Measurements from ENCODE around the gene ATP5ME. TPM values are rescaled to one million over a fixed set of nuclear protein-coding genes. Genes with fewer than 3 reads are reported as not detected.

ATP5ME gene, protein sequence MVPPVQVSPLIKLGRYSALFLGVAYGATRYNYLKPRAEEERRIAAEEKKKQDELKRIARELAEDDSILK
- polyA plus RNA-seq, result 430 TPM

DNA sequence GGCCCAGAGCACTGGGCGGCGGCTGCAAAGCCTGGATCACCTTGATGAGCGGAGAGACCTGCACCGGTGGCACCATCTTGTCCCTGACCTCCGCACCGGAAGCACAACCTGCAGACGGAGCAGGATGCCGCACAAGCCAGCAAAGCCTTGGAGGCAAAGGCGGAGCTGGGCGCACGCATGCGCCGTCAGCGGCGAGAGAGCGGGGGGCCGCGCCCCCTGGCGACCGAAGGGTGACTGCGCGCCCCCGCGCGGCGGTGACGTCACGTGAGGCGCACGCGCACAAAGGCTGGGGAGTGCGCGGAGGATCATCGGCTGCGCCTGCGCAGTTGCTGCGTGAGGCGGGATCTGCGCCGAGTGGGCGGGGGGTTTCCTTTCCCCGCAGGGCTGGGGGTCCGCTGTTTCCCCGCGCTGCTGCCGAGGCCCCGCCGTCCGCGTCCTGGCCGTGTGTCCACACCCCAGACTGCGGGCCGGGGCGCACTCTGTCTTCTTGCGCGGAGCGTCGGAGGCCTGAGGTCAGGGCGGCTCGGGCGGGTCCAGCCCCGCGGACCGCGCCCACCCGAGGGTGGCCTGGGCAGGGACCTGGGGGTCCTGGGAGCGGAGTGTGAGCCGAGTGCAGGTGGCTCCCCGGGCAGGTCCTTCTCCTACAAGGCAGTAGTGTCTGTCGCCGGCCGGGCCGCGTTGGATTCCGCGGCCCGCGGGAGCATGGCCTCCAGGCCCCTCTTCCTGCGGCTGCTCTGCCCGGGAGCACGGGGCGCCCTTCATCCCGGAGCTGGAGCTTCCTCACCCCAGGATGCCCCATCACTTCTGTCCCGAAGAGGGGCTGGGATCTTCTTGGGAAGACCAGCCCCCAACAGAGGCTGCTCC is at the start of gene ATP5ME, which contains the start of gene MYL5:
ATP5ME (minus strand) TSS at position 105 of the 864 bp plus-strand sequence; CDS start at position 76, 29 bp downstream.
MYL5 (plus strand) TSS at position 371 of the 864 bp plus-strand sequence. CDS start 3,485 bp downstream, outside the sequence.
- Mint-ChIP-seq H3K4me1 (peaks cover 12 to 14% (median 14%) of the 10 kb centered on the region in 3 donors), H3K27ac (peak within 1 kb of the TSS; percentile 91 to 98 (median 93)), H3K9me3 (no peaks in the 10 kb centered on the region), H3K27me3 (peaks cover 1% of the 10 kb centered on the region), H3K36me3 (peaks cover 2% of the 10 kb centered on the region), H3K4me3 (peak within 1 kb of the TSS; percentile 87 to 96 (median 91))

GRCh38 chr4:722851-723360 is 48.8 kb upstream of the ATP5ME start:
- no peak overlapping the region for H3K4me3 Mint-ChIP-seq
- peaks cover 0 to 2% (median 0%) of the 10 kb centered on the region in 3 donors for H3K9me3 Mint-ChIP-seq
- H3K27me3 Mint-ChIP-seq, result no peaks in the 10 kb centered on the region
- no peaks in the 10 kb centered on the region for H3K36me3 Mint-ChIP-seq
- no peak overlapping the region for H3K27ac Mint-ChIP-seq
- peaks cover 0 to 8% (median 6%) of the 10 kb centered on the region in 3 donors for H3K4me1 Mint-ChIP-seq

GRCh38 chr4:722169-722725 is 48.2 kb upstream of the ATP5ME start:
- no peak overlapping the region for H3K27ac Mint-ChIP-seq
- H3K4me3 Mint-ChIP-seq, result no peak overlapping the region
- H3K9me3 Mint-ChIP-seq, result peaks cover 0 to 2% (median 0%) of the 10 kb centered on the region in 3 donors
- H3K36me3 Mint-ChIP-seq, result no peaks in the 10 kb centered on the region
- H3K4me1 Mint-ChIP-seq, result peaks cover 0 to 9% (median 6%) of the 10 kb centered on the region in 3 donors
- no peaks in the 10 kb centered on the region for H3K27me3 Mint-ChIP-seq

DNA sequence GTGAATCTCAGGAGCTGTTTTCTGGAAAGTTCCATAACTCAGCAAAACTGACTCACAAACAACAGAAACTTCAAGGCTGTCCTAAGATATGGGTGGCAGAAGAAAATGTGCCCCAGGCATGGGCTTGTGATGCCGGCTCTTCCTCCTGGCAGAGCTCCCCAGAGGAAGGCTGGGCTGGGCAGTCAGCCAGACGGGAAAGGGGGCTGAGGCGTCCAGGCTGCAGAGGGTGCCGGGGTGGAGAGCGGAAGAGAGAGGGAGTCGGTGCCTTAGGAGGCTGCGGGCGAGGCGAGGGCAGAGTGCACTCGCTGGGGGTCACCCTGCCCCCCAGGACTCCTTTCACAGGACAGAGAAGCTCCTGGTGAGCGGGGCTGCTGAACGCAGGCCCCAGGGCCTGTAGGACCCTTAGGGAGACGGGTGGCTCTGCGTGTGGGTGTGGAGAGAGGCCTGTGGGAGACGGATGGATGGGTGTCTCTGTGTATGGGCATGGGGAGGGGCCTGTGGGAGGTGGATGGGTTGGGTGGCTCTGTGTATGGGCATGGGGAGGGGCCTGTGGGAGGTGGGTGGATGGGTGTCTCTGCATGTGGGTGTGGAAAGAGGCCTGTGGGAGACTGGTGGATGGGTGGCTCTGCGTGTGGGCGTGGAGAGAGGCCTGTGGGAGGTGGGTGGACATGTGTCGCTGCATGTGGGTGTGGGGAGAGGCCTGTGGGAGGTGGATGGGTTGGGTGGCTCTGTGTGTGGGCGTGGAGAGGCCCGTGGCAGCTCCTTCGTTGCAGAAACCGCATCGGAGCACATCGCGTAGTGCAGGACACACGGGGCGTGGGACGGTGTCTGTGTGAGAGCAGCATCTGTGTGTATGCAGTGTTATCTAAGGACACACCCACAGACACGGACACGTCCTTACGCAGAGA is 47.4 kb upstream of the ATP5ME start:
- peak overlapping the region in 1 of 4 donors; percentile 57 for H3K4me3 Mint-ChIP-seq
- no peaks in the 10 kb centered on the region for H3K27me3 Mint-ChIP-seq
- H3K27ac Mint-ChIP-seq, result peak overlapping the region in 2 of 3 donors; percentile 46 to 47
- H3K4me1 Mint-ChIP-seq, result peaks cover 0 to 6% (median 6%) of the 10 kb centered on the region in 3 donors
- no peaks in the 10 kb centered on the region for H3K36me3 Mint-ChIP-seq
- peaks cover 0 to 2% (median 0%) of the 10 kb centered on the region in 3 donors for H3K9me3 Mint-ChIP-seq

- Mint-ChIP-seq H3K4me1 (peaks cover 0 to 4% (median 4%) of the 10 kb centered on the region in 3 donors), H3K27me3 (no peaks in the 10 kb centered on the region), H3K9me3 (peaks cover 0 to 2% (median 0%) of the 10 kb centered on the region in 3 donors), H3K4me3 (peak overlapping the region in 1 of 4 donors; percentile 49), H3K27ac (peak overlapping the region in 1 of 3 donors; percentile 59), H3K36me3 (no peaks in the 10 kb centered on the region)
Measured at GRCh38 chr4:720111-720860, 46.2 kb upstream of the ATP5ME start.

GRCh38 chr4:718460-718859 is 44.4 kb upstream of the ATP5ME start:
- peaks cover 0 to 2% (median 0%) of the 10 kb centered on the region in 3 donors for H3K9me3 Mint-ChIP-seq
- H3K4me1 Mint-ChIP-seq, result peaks cover 0 to 8% (median 4%) of the 10 kb centered on the region in 3 donors
- H3K4me3 Mint-ChIP-seq, result no peak overlapping the region
- H3K27me3 Mint-ChIP-seq, result no peaks in the 10 kb centered on the region
- no peaks in the 10 kb centered on the region for H3K36me3 Mint-ChIP-seq
- no peak overlapping the region for H3K27ac Mint-ChIP-seq

DNA sequence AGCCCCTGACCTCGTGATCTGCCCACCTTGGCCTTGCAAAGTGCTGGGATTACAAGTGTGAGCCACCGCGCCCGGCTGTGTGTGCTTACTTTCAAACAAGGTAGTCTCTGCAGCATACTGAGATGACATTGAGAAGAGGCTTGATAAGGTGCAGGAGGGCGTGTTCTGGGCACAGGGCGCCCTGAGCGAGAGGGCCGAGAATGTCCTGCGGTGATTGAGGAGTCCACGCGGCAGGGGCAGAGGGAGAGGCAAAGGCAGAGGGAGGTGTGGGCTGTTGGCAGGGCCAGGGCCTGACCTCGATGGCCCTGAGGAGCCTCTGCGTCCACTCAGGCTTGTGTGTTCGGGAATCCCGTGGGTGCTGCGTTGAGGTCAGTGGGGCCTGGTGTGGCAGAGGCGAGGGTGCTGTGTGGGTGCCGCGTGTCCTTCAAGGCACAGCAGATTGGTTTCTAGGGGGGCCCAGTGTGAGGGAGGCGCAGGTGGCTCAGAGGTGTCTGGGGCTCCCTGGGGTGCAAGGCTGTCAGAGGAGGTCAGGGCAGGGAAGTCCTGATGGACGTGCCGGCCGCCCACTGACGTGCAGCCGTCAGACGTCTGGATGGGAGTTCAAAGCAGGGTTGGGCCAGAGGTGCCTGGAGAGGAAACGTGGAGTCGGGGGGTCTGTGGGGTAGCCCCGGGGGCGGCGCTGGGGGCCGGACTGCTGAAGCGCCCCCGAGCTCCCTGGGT is 43.7 kb upstream of the ATP5ME start:
- H3K27me3 Mint-ChIP-seq, result no peaks in the 10 kb centered on the region
- no peak overlapping the region for H3K27ac Mint-ChIP-seq
- H3K4me1 Mint-ChIP-seq, result peaks cover 0 to 8% (median 4%) of the 10 kb centered on the region in 3 donors
- H3K9me3 Mint-ChIP-seq, result peaks cover 0 to 2% (median 0%) of the 10 kb centered on the region in 3 donors
- H3K36me3 Mint-ChIP-seq, result no peaks in the 10 kb centered on the region
- no peak overlapping the region for H3K4me3 Mint-ChIP-seq

DNA sequence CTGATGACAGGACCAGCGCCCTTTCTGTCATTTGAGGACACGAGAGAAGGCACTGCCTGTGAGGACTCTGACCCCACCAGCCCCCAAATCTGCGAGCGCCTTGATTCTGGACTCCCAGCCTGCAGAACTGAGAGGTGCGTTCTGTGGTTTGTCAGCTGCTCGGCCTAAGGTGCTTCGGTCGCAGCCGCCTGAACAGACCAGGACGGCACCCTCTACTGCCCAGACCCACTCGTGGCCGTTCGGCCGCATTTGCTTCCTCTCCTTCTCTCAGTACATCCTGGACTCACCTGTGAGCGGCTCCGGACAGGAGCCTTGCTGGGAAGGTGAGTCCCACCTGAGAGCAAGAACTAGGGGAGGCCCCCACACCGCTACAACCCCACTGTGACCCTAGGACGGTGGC is 40.0 kb upstream of the ATP5ME start:
- Mint-ChIP-seq H3K9me3 (no peaks in the 10 kb centered on the region), H3K36me3 (peaks cover 3% of the 10 kb centered on the region), H3K4me3 (peak overlapping the region in 1 of 4 donors; percentile 33), H3K4me1 (peaks cover 11 to 26% (median 15%) of the 10 kb centered on the region in 3 donors), H3K27me3 (no peaks in the 10 kb centered on the region), H3K27ac (no peak overlapping the region)

DNA sequence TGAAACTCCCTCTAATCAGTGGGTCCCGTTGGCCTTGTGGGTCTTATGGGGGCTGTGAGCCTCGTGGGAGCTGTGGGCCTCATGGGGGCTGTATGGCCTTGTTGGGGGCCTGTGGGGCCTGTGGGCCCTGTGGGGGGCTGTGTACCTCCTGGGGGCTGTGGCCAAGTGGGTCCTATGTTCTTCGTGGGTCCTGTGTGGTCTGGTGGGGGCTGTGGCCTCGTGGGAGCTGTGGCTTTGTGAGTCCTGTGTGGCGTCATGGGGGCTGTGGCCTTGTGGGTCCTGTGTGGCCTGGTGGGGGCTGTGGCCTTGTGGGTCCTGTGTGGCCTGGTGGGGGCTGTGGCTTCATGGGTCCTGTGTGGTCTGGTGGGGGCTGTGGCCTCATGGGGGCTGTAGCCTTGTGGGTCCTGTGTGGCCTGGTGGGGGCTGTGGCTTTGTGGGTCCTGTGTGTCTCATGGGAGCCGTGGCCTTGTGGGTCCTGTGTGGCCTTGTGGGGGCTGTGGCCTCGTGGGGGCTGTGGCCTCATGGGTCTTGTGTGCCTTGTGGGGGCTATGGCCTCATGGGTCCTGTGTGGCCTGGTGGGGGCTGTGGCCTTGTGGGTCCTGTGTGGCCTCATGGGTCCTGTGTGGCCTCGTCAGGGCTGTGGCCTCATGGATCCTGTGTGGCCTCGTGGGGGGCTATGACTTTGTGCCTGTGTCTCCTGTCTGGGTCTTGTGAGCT is 39.0 kb upstream of the ATP5ME start:
- Mint-ChIP-seq H3K27ac (no peak overlapping the region), H3K9me3 (no peaks in the 10 kb centered on the region), H3K27me3 (no peaks in the 10 kb centered on the region), H3K4me1 (peaks cover 15 to 32% (median 16%) of the 10 kb centered on the region in 3 donors), H3K36me3 (peaks cover 3% of the 10 kb centered on the region), H3K4me3 (no peak overlapping the region)

DNA sequence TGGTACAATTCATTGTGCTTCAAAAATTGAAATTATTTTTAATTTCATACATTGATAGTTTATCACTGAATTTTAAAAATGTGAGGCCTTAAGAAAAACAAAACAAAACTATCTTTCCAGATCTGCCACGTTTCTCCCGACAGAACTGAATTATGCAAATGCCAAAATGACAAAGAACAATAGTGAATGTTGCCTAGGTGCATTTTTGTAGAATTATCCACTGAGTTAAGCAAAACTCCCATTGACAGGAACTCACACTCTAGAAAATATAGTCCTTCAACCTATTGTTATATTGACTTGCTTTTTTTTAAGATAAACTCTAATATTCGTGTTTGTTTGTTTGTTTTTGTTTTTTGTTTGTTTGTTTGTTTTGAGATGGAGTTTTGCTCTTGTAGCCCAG is 38.0 kb upstream of the ATP5ME start:
- H3K36me3 Mint-ChIP-seq, result peaks cover 3% of the 10 kb centered on the region
- H3K4me3 Mint-ChIP-seq, result peak overlapping the region in 1 of 4 donors; percentile 35
- H3K27me3 Mint-ChIP-seq, result no peaks in the 10 kb centered on the region
- H3K27ac Mint-ChIP-seq, result no peak overlapping the region
- no peaks in the 10 kb centered on the region for H3K9me3 Mint-ChIP-seq
- peaks cover 12 to 29% (median 15%) of the 10 kb centered on the region in 3 donors for H3K4me1 Mint-ChIP-seq

GRCh38 chr4:710916-711315 is 36.8 kb upstream of the ATP5ME start:
- Mint-ChIP-seq H3K4me3 (peak overlapping the region in 1 of 4 donors; percentile 44), H3K36me3 (peaks cover 3% of the 10 kb centered on the region), H3K27me3 (no peaks in the 10 kb centered on the region), H3K27ac (peak overlapping the region in 1 of 3 donors; percentile 69), H3K9me3 (no peaks in the 10 kb centered on the region), H3K4me1 (peaks cover 14 to 31% (median 15%) of the 10 kb centered on the region in 3 donors)

- Mint-ChIP-seq H3K36me3 (peaks cover 3% of the 10 kb centered on the region), H3K27ac (peak overlapping the region in 1 of 3 donors; percentile 19), H3K4me1 (peaks cover 14 to 29% (median 15%) of the 10 kb centered on the region in 3 donors), H3K9me3 (no peaks in the 10 kb centered on the region), H3K4me3 (peak overlapping the region in 3 of 4 donors; percentile 4 to 81 (median 49)), H3K27me3 (no peaks in the 10 kb centered on the region)
Measured at GRCh38 chr4:710116-710515, 36.0 kb upstream of the ATP5ME start.
